IPS DF 6.9 (cell line): ENCODE measurements around the gene C13orf42.

Experiments
- DNase-seq: peaks from one replicate; pipeline ENCODE4 v3.0.0-alpha.2; 2013; ENCODE audit warnings: low read depth, low spot score
- H3K27ac ChIP-seq: one replicate; pipeline ENCODE4 v1.5.1; 2013; ENCODE audit warnings: low read length, control low read depth
- H3K27me3 ChIP-seq: 2 replicates; pipeline ENCODE4 v1.6.1; 2013; ENCODE audit warnings: mild to moderate bottlenecking, low read length; ENCODE audit not compliant: control insufficient read depth, insufficient read depth
- H3K36me3 ChIP-seq: 2 replicates; pipeline ENCODE4 v1.6.1; 2013; ENCODE audit warnings: low read length; ENCODE audit not compliant: control insufficient read depth, insufficient read depth
- H3K4me1 ChIP-seq: 2 replicates; pipeline ENCODE4 v1.6.1; 2013; ENCODE audit warnings: low read length; ENCODE audit not compliant: control insufficient read depth, insufficient read depth
- H3K4me3 ChIP-seq: 2 replicates; pipeline ENCODE4 v1.5.1; 2013; ENCODE audit warnings: mild to moderate bottlenecking, low read length
- H3K9me3 ChIP-seq: 2 replicates; pipeline ENCODE4 v1.6.1; 2013; ENCODE audit warnings: low read length, inconsistent platforms; ENCODE audit not compliant: control insufficient read depth, insufficient read depth
- WGBS: extraction: QIAGEN DNeasy Blood & Tissue Kit; methylation state at CpG from one replicate; pipeline ENCODE4 v1.1.7; 2013; ENCODE audit warnings: mixed read lengths, missing lambda C conversion rate; ENCODE audit not compliant: insufficient read length, insufficient coverage; 5-methylcytosine and 5-hydroxymethylcytosine counted together

Gene C13orf42

GRCh38 chr13:51148952-51149573, 38.0 kb upstream of the C13orf42 start:
- Histone ChIP-seq H3K4me1 (peaks cover 18% of the 10 kb centered on the region), H3K27me3 (no peaks in the 10 kb centered on the region), H3K27ac (no peak overlapping the region), H3K4me3 (no peak overlapping the region), H3K9me3 (no peaks in the 10 kb centered on the region), H3K36me3 (no peaks in the 10 kb centered on the region)
- DNase-seq: no peak
- WGBS: no CpG with 5 or more reads among the region's 4 CpGs

GRCh38 chr13:51148223-51148951, 37.3 kb upstream of the C13orf42 start:
- peaks cover 18% of the 10 kb centered on the region for H3K4me1 ChIP-seq
- no peaks in the 10 kb centered on the region for H3K9me3 ChIP-seq
- DNase-seq: peak; percentile 64
- H3K36me3 ChIP-seq: no peaks in the 10 kb centered on the region
- no peak overlapping the region for H3K27ac ChIP-seq
- no peaks in the 10 kb centered on the region for H3K27me3 ChIP-seq
- H3K4me3 ChIP-seq: no peak overlapping the region
- no CpG with 5 or more reads among the region's 18 CpGs for WGBS

- WGBS: no CpG with 5 or more reads among the region's 7 CpGs
- Histone ChIP-seq H3K36me3 (no peaks in the 10 kb centered on the region), H3K27ac (no peak overlapping the region), H3K4me1 (peaks cover 16% of the 10 kb centered on the region), H3K27me3 (no peaks in the 10 kb centered on the region), H3K4me3 (no peak overlapping the region), H3K9me3 (no peaks in the 10 kb centered on the region)
- DNase-seq: no peak
Measured at GRCh38 chr13:51147732-51148131, 36.7 kb upstream of the C13orf42 start.

GRCh38 chr13:51146667-51147066, 35.6 kb upstream of the C13orf42 start:
- no CpG with 5 or more reads among the region's 1 CpG for WGBS
- Histone ChIP-seq H3K4me1 (peaks cover 16% of the 10 kb centered on the region), H3K27me3 (no peaks in the 10 kb centered on the region), H3K9me3 (no peaks in the 10 kb centered on the region), H3K4me3 (no peak overlapping the region), H3K36me3 (no peaks in the 10 kb centered on the region), H3K27ac (no peak overlapping the region)
- no peak for DNase-seq

- H3K27me3 ChIP-seq: no peaks in the 10 kb centered on the region
- H3K4me3 ChIP-seq: no peak overlapping the region
- WGBS: no CpG with 5 or more reads among the region's 4 CpGs
- H3K36me3 ChIP-seq: peaks cover 2% of the 10 kb centered on the region; the same call in 1 of the 2 replicates
- H3K27ac ChIP-seq: no peak overlapping the region
- DNase-seq: no peak
- no peaks in the 10 kb centered on the region for H3K4me1 ChIP-seq
- H3K9me3 ChIP-seq: no peaks in the 10 kb centered on the region
Measured at GRCh38 chr13:51137250-51137649, 26.2 kb upstream of the C13orf42 start.

- H3K36me3 ChIP-seq: peaks cover 2% of the 10 kb centered on the region; the same call in 1 of the 2 replicates
- no peaks in the 10 kb centered on the region for H3K27me3 ChIP-seq
- DNase-seq: no peak
- WGBS: no CpG with 5 or more reads among the region's 10 CpGs
- H3K9me3 ChIP-seq: no peaks in the 10 kb centered on the region
- no peak overlapping the region for H3K27ac ChIP-seq
- no peaks in the 10 kb centered on the region for H3K4me1 ChIP-seq
- H3K4me3 ChIP-seq: no peak overlapping the region
Measured at GRCh38 chr13:51136276-51136980, 25.4 kb upstream of the C13orf42 start.

GRCh38 chr13:51134763-51135365, 23.8 kb upstream of the C13orf42 start:
- DNase-seq: no peak
- Histone ChIP-seq H3K27ac (no peak overlapping the region), H3K36me3 (peaks cover 2% of the 10 kb centered on the region; the same call in 1 of the 2 replicates), H3K27me3 (no peaks in the 10 kb centered on the region), H3K4me3 (no peak overlapping the region), H3K9me3 (no peaks in the 10 kb centered on the region; the same call in 1 of the 2 replicates), H3K4me1 (no peaks in the 10 kb centered on the region)
- no CpG with 5 or more reads among the region's 8 CpGs for WGBS

GRCh38 chr13:51130348-51130747, 19.3 kb upstream of the C13orf42 start:
- H3K36me3 ChIP-seq: peaks cover 2% of the 10 kb centered on the region; the same call in 1 of the 2 replicates
- H3K4me1 ChIP-seq: peaks cover 3% of the 10 kb centered on the region; the same call in 1 of the 2 replicates
- H3K4me3 ChIP-seq: no peak overlapping the region
- DNase-seq: no peak
- no CpG with 5 or more reads among the region's 1 CpG for WGBS
- no peaks in the 10 kb centered on the region; the same call in 1 of the 2 replicates for H3K9me3 ChIP-seq
- H3K27ac ChIP-seq: no peak overlapping the region
- no peaks in the 10 kb centered on the region for H3K27me3 ChIP-seq

GRCh38 chr13:51125495-51126226, 14.6 kb upstream of the C13orf42 start:
- Histone ChIP-seq H3K36me3 (no peaks in the 10 kb centered on the region), H3K9me3 (no peaks in the 10 kb centered on the region; the same call in 1 of the 2 replicates), H3K4me3 (no peak overlapping the region), H3K4me1 (peaks cover 6% of the 10 kb centered on the region; the same call in 1 of the 2 replicates), H3K27me3 (no peaks in the 10 kb centered on the region), H3K27ac (no peak overlapping the region)
- DNase-seq: peak; percentile 77
- no CpG with 5 or more reads among the region's 7 CpGs for WGBS
